GM12878 (cell line): ENCODE results near the gene UGT1A6.
"Not testable (repeated sequence)": the region's sequence is repeated elsewhere in the genome, so short reads cannot be mapped to it uniquely, and the experiment has no call there.

Source experiments
- CHD1 ChIP-seq: IDR thresholded peaks from 2 replicates; pipeline ENCODE4 v1.6.1; 2012; ENCODE audit warnings: low read depth, low read length, improper control_type of control experiment
- CTCF ChIP-seq, 3 experiments: IDR thresholded peaks in 2 of 3; conservative IDR thresholded peaks in 1 of 3; 2 replicates each; pipeline ENCODE4 v1.5.1; 2011; ENCODE audit warnings: low read depth in 3 of 3, low read length in 3 of 3, mild to moderate bottlenecking in 3 of 3, control low read depth in 2 of 3, moderate library complexity in 2 of 3, inconsistent platforms in 1 of 3, mixed read lengths in 1 of 3; ENCODE audit not compliant: control insufficient read depth in 2 of 3, insufficient read depth in 1 of 3; ENCODE audit errors: extremely low read depth in 1 of 3
- EZH2 ChIP-seq: IDR thresholded peaks from 2 replicates; pipeline ENCODE4 v1.6.1; 2012; ENCODE audit warnings: low read depth, mild to moderate bottlenecking, control low read depth, inconsistent platforms, low read length, borderline replicate concordance; ENCODE audit not compliant: control insufficient read depth
- GABPA ChIP-seq: IDR thresholded peaks from 2 replicates; pipeline ENCODE4 v1.6.1; 2014; ENCODE audit warnings: antibody characterized with exemption, low read depth, mild to moderate bottlenecking, inconsistent platforms
- HDGF ChIP-seq: fragments of 450-650 bp; IDR thresholded peaks from 2 replicates; pipeline ENCODE4 v1.6.1; 2016; ENCODE audit warnings: antibody characterized with exemption
- POLR2A ChIP-seq: IDR thresholded peaks from 2 replicates; pipeline ENCODE4 v1.6.1; 2011; ENCODE audit warnings: low read depth, mild to moderate bottlenecking, low read length
- RAD21 ChIP-seq: IDR thresholded peaks from 2 replicates; pipeline ENCODE4 v1.6.1; 2011; ENCODE audit warnings: mild to moderate bottlenecking, low read depth, low read length, moderate library complexity; ENCODE audit not compliant: insufficient read depth
- RAD51 ChIP-seq: fragments of 450-650 bp; IDR thresholded peaks from 2 replicates; pipeline ENCODE4 v1.6.1; 2016; ENCODE audit warnings: moderate library complexity, mild to moderate bottlenecking, inconsistent platforms
- SMARCA5 ChIP-seq: fragments of 450-650 bp; IDR thresholded peaks from 2 replicates; pipeline ENCODE4 v1.6.1; 2017; ENCODE audit warnings: mild to moderate bottlenecking
- SREBF2 ChIP-seq: IDR thresholded peaks from 2 replicates; pipeline ENCODE4 v1.6.1; 2012; ENCODE audit warnings: mild to moderate bottlenecking, low read length
- TAF1 ChIP-seq: IDR thresholded peaks from 2 replicates; pipeline ENCODE4 v1.6.1; 2011; ENCODE audit warnings: mild to moderate bottlenecking, low read depth, low read length, borderline replicate concordance
- ZNF274 ChIP-seq: IDR thresholded peaks from one replicate; pipeline ENCODE4 v1.8.0; 2011; ENCODE audit not compliant: insufficient read length, insufficient read depth
- ZNF592 ChIP-seq: fragments of 450-650 bp; IDR thresholded peaks from 2 replicates; pipeline ENCODE4 v1.6.1; 2017; ENCODE audit warnings: mild to moderate bottlenecking, moderate library complexity

- TF ChIP-seq POLR2A; ZNF592; SREBF2; RAD51; EZH2; RAD21; ZNF274; HDGF; SMARCA5; TAF1; CHD1; GABPA; CTCF (IDR thresholded peaks at IDR 0.05 in 2 of 3, conservative IDR thresholded peaks at IDR 0.05 in 1 of 3; ENCODE audit: control insufficient read depth in 2 of 3, extremely low read depth in 1 of 3, insufficient read depth in 1 of 3, low read depth in 3 of 3, low read length in 3 of 3): not testable (repeated sequence)
These were observed 36.7 kb upstream of the UGT1A6 start for GRCh38 chr2:233655943-233656342.
